AG04450 (cell line): ENCODE results near the gene CYTH2. TPM values are rescaled to one million over a fixed set of nuclear protein-coding genes. Genes with fewer than 3 reads are reported as not detected.

Experiments
- CTCF ChIA-PET: fragments of 300-600, 350-600 bp; formaldehyde crosslinking; extraction: SDS; loops from one replicate; lab custom pipeline; 2022; ENCODE audit warnings: antibody characterized with exemption, inconsistent platforms; lab: Charles Lee
- POLR2A ChIA-PET: fragments of 350-600 bp; formaldehyde crosslinking; extraction: SDS; loops from one replicate; lab custom pipeline; 2021; ENCODE audit warnings: antibody characterized with exemption, inconsistent platforms; lab: Yijun Ruan, JAX
- DNase-seq: peaks from one replicate; pipeline ENCODE4 v3.0.0-alpha.2; 2011; ENCODE audit warnings: low read depth, low spot score
- H3K27ac ChIP-seq: one replicate; pipeline ENCODE4 v1.5.1; 2012; ENCODE audit warnings: low read depth, low read length, control low read depth
- H3K27me3 ChIP-seq: one replicate; pipeline ENCODE4 v1.6.0; 2012; ENCODE audit warnings: low read length; ENCODE audit not compliant: control insufficient read depth, insufficient read depth
- H3K4me3 ChIP-seq: 2 replicates; pipeline ENCODE4 v1.5.1; 2011; ENCODE audit warnings: mild to moderate bottlenecking, low read depth, low read length, control low read depth
- H3K9me3 ChIP-seq: 2 replicates; pipeline ENCODE4 v1.5.1; 2012; ENCODE audit warnings: low read length; ENCODE audit not compliant: control insufficient read depth, insufficient read depth
- polyA plus RNA-seq: library from polyadenylated mRNA; depleted of rRNA; stranded (reverse); fragments of >200 nt; gene quantifications from 2 replicates; pipeline ENCODE4 v1.2.3, GENCODE V29; 2011
- TF ChIP-seq, protein P1 (sequence below): IDR thresholded peaks from 2 replicates; pipeline ENCODE4 v1.5.1; 2011; ENCODE audit warnings: low read depth, low read length, control low read depth, inconsistent platforms

Gene CYTH2
- polyA plus RNA-seq, 1 experiment, result 29.3 TPM

DNA sequence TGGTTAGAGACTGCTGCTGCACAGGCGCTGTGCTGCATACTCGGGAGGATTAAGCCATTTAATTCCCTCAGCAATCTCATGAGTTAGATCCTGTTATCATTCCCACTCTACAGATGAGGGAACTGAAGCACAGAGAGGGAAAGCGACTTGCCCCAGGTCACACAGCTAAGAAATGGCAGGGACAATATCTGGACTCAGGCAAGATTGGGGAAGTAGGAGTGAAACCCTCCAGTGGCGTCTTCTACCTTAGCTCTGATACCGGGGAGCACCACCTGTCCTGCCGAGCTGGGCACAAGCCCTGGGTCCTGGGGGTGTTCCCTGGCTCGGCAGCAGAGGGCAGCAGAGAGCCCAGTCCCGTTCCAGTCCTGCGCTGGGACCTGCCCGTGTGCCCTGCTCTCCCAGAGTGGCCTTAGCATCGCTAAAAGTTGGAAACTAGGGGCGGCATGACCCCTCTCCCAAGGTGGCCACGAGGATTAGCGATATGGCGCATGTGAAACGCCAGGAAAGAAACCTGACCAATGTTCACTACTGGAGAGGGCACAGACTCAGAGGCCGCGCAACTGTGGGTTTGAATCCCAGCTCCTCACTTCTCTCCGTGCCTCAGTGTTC lies 20.5 kb downstream of the CYTH2 start:
- Histone ChIP-seq H3K27me3 (no peaks in the 10 kb centered on the region), H3K27ac (no peak overlapping the region), H3K9me3 (peaks cover 4% of the 10 kb centered on the region; the same call in 1 of the 2 replicates), H3K4me3 (no peak overlapping the region)
- DNase-seq, result no peak
- CTCF ChIA-PET, result interaction anchor here (0.6 to 5.3 kb wide), 26 partner anchors 8 to 1174 kb away, joined by 3 to 174 read pairs (median 4); partner anchors contain the start of genes GRIN2D and KDELR1
- TF ChIP-seq, protein P1, sequence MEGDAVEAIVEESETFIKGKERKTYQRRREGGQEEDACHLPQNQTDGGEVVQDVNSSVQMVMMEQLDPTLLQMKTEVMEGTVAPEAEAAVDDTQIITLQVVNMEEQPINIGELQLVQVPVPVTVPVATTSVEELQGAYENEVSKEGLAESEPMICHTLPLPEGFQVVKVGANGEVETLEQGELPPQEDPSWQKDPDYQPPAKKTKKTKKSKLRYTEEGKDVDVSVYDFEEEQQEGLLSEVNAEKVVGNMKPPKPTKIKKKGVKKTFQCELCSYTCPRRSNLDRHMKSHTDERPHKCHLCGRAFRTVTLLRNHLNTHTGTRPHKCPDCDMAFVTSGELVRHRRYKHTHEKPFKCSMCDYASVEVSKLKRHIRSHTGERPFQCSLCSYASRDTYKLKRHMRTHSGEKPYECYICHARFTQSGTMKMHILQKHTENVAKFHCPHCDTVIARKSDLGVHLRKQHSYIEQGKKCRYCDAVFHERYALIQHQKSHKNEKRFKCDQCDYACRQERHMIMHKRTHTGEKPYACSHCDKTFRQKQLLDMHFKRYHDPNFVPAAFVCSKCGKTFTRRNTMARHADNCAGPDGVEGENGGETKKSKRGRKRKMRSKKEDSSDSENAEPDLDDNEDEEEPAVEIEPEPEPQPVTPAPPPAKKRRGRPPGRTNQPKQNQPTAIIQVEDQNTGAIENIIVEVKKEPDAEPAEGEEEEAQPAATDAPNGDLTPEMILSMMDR, result peak; percentile 94
- POLR2A ChIA-PET, result interaction anchor here (0.6 to 1.6 kb wide), 3 partner anchors 10 to 94 kb away, joined by 4 to 5 read pairs (median 4); no protein-coding TSS in a partner anchor

DNA sequence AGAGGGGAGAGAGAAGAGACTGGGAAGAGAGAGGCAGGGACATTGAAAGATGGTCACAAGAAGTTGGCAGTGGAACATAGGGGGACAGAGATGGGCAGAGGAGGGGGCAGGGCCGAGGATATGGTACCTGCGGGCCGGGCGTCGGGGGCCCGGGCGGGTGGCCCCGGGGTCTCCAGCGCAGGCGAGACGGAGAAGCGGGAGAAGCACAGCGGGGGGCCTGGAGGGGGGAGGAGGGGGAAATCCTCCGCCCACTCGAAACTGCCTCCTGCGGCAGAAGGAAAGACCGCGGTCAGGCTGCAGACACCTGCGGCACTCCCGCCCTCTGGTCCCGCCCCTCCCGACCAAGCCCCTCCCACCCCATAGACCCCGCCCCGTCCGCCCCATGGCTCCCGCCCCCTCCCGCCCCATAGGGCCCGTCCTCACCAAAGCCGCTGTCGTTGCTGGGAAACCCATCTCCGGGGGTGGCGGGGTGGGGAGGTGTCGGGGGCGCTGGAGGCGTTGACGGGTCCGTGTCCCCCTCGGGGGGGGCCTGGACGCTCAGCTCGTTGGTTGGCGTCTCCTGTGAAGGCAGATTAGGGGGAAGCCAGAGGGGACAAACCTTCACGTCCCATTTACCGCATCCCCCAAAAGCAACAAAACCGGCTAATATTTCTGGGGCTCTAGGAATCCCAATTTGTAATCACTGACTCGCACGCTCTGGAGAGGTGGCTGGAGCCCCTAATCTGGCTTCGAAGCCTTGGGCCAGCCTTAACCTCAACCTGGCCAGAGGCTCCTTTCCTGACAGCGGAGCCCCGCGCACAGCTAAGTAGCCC lies 22.0 kb downstream of the CYTH2 start:
- Histone ChIP-seq H3K27me3 (no peaks in the 10 kb centered on the region), H3K4me3 (no peak overlapping the region), H3K9me3 (peaks cover 4% of the 10 kb centered on the region; the same call in 1 of the 2 replicates), H3K27ac (no peak overlapping the region)
- ChIA-PET POLR2A (no interaction called here), CTCF (interaction anchor here (0.7 to 5.3 kb wide), 4 partner anchors 11 to 118 kb away, joined by 5 to 174 read pairs (median 10); no protein-coding TSS in a partner anchor)
- TF ChIP-seq, protein P1, result no peak
- no peak for DNase-seq

DNA sequence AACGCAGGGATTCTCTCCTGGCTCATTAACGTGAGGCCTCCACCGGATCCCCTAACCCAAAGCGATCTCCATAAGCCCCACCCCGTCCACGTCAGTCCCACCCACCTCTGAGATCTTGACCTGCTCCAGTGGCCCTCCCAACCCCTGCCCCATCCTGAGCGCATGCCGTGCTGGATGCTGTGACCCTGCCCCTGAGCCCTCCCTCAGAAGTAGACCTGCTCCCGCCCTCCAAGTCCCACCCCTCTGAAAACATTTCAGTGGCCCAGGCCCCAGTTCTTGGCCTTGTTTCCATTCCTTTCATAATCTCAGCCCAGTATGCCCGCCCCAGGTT lies 22.6 kb downstream of the CYTH2 start:
- Histone ChIP-seq H3K27ac (no peak overlapping the region), H3K4me3 (no peak overlapping the region), H3K27me3 (no peaks in the 10 kb centered on the region), H3K9me3 (peaks cover 4% of the 10 kb centered on the region; the same call in 1 of the 2 replicates)
- CTCF ChIA-PET, result interaction anchor here (0.7 to 5.3 kb wide), 2 partner anchors 94 to 117 kb away, joined by 5 to 174 read pairs; no protein-coding TSS in a partner anchor
- TF ChIP-seq, protein P1, result no peak
- POLR2A ChIA-PET, result no interaction called here
- no peak for DNase-seq

DNA sequence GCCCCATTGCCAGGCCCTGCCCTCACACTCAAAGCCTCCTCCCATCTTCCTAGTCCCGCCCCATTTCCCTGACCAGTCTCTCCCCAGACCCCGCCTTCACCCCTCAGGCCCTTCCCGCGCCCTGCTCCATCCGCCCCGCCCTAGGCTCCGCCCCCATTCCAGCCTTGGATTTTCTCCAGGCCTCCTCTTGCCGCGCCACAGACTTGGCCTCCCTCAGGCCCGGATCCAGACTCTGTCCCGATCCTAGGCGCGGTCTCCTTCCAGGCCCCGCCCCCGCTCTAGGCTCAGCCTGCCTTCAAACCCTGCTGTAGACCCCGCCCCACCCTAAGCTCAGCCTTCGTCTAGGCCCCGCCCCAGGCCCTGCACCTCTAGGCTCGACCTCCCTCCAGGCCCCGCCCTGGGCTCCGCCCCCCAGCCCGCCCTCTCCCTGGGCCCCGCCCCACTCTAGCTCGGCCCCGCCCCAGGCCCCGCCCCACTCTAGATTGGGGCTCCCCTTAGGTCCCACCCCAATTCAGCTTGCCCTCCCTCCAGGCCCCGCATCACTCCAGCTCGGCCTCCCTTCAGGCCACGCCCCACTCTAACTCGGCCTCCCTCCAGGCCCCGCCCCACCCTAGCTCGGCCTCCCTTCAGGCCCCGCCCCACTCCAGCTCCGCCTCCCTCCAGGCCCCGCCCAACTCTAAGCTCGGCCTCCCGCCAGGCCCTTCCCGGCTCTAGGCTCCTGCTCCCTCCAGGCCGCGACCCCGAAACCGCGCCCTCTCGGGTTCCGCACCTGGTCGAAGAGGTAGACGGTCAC lies 24.0 kb downstream of the CYTH2 start:
- TF ChIP-seq, protein P1, result no peak
- peaks cover 4% of the 10 kb centered on the region for H3K27me3 ChIP-seq
- H3K4me3 ChIP-seq, result peak overlapping the region; percentile 69
- peak overlapping the region; percentile 31 for H3K27ac ChIP-seq
- CTCF ChIA-PET, result interaction anchor here (0.6 to 4.3 kb wide), 5 partner anchors 13 to 96 kb away, joined by 3 to 24 read pairs (median 7); no protein-coding TSS in a partner anchor
- POLR2A ChIA-PET, result interaction anchor here (0.5 to 1.5 kb wide), 12 partner anchors 12 to 129 kb away, joined by 3 to 15 read pairs (median 4); partner anchors contain the start of genes KDELR1, RPL18, SPHK2 and SYNGR4
- DNase-seq, result peak; percentile 91
- H3K9me3 ChIP-seq, result peaks cover 4% of the 10 kb centered on the region; the same call in 1 of the 2 replicates
